PC-9 (cell line): ENCODE results near the gene GABRE.

Source experiments
- EZH2 ChIP-seq: fragments of 200-600 bp; sonication (generic); IDR thresholded peaks from 2 replicates; pipeline ENCODE4 v1.8.0; 2017; ENCODE audit warnings: antibody characterized with exemption, low read depth
- TF ChIP-seq, protein P1 (sequence below): fragments of 200-600 bp; sonication (generic); conservative IDR thresholded peaks from 2 replicates; pipeline ENCODE4 v1.6.1; 2017; ENCODE audit warnings: mixed run types, antibody characterized with exemption, mild to moderate bottlenecking, moderate library complexity

DNA sequence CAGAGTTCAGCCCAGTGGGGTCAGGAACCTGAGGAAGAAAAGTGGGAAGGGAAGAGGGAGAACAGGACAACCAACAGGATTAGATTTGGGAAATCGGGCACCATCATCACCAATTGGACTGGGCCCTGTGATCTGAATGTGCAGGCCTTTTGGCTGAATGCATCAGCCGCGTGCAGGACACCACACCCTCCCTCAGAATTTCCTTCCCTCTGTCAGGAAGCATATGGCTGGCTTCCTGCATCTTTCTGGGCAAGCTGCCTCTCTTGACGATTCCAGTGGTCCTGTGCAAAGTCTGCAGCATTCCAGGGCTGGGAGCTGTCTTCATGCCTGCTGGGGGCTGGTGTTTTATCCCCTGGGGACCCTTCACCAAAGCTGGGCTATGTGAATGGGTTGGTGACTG lies 45.4 kb downstream of the GABRE start:
- TF ChIP-seq, protein P1, sequence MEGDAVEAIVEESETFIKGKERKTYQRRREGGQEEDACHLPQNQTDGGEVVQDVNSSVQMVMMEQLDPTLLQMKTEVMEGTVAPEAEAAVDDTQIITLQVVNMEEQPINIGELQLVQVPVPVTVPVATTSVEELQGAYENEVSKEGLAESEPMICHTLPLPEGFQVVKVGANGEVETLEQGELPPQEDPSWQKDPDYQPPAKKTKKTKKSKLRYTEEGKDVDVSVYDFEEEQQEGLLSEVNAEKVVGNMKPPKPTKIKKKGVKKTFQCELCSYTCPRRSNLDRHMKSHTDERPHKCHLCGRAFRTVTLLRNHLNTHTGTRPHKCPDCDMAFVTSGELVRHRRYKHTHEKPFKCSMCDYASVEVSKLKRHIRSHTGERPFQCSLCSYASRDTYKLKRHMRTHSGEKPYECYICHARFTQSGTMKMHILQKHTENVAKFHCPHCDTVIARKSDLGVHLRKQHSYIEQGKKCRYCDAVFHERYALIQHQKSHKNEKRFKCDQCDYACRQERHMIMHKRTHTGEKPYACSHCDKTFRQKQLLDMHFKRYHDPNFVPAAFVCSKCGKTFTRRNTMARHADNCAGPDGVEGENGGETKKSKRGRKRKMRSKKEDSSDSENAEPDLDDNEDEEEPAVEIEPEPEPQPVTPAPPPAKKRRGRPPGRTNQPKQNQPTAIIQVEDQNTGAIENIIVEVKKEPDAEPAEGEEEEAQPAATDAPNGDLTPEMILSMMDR, result no peak
- no peak for TF ChIP-seq EZH2
